H1 (cell line): ENCODE results near the gene PEAK3. TPM values are rescaled to one million over a fixed set of nuclear protein-coding genes. Genes with fewer than 3 reads are reported as not detected.

ENCODE experiments used
- ATF2 ChIP-seq: IDR thresholded peaks from 2 replicates; pipeline ENCODE4 v1.6.1; 2012; ENCODE audit warnings: low read length, inconsistent platforms
- polyA plus RNA-seq, 7 experiments: library from polyadenylated mRNA; depleted of rRNA in 3 of 7; stranded (reverse) in 5 of 7; unstranded in 2 of 7; fragments of >200 nt in 5 of 7; fragments of 200-250 nt in 2 of 7; gene quantifications; 1 replicate in 5 of 7; 2 replicates in 1 of 7; 4 replicates in 1 of 7; pipeline versions ENCODE4 v1.2.1 to v1.2.3, GENCODE V29; 2011 to 2013; ENCODE audit warnings: missing spikeins in 2 of 7, mixed read lengths in 2 of 7
- total RNA-seq: library from RNA; stranded (reverse); fragmentation: NEBNext Ultra II Directional; extraction: Animal tissue kit (Norgen Biotek cat#: 25700); gene quantifications from 2 replicates; pipeline ENCODE4 v1.2.1, GENCODE V29; 2021

The PEAK3 gene
- total and polyA plus RNA-seq, 2 of the 8 experiments (the other 6 are each of a cell fraction or from before 2014, with no cell fraction given) = not detected

GRCh38 chr19:2243274-2244124, 38.5 kb downstream of the PEAK3 start (continued):
- no peak for TF ChIP-seq ATF2
- TF ChIP-seq, all 59 proteins: peak for 0
